GM18909 (cell line): ENCODE results near the gene TARS3.
"Not testable (repeated sequence)": the region's sequence is repeated elsewhere in the genome, so short reads cannot be mapped to it uniquely, and the experiment has no call there.

Source experiments
- ATAC-seq: cut with Tn5 transposase; IDR thresholded peaks from one replicate; pipeline ENCODE4 v1.9.1; 2021; ENCODE audit warnings: mild to moderate bottlenecking; ENCODE audit not compliant: unreplicated experiment, poor library complexity

Gene TARS3

DNA sequence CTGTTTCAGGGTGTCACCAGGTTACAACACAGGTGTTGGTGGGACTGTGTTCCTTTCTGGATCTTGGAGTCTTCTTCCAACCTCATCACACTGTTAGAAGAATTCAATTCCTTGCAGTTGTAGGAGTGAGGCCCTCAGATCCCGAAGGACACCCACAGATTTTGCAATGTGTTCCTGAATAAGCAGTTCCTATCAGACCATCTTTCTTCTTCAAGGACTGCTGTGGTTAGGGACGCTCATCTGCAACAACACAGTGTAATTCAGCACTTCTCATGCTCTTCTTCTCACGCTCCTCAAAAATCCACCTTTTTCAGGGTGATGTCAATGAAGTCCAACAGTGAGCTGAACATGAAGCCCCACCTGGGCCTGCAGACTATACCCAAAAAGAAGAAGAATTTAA, 90.9 kb downstream of the TARS3 start:
- no peak for ATAC-seq

DNA sequence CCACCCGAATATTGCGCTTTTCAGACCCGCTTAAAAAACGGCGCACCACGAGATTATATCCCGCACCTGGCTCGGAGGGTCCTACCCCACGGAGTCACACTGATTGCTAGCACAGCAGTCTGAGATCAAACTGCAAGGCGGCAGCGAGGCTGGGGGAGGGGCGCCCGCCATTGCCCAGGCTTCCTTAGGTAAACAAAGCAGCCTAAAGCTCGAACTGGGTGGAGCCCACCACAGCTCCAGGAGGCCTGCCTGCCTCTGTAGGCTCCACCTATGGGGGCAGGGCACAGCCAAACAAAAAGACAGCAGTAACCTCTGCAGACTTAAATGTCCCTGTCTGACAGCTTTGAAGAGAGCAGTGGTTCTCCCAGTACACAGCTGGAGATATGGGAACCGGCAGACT, 97.5 kb downstream of the TARS3 start:
- ATAC-seq: not testable (repeated sequence)

GRCh38 chr15:101625980-101626379, 98.3 kb downstream of the TARS3 start:
- ATAC-seq: no peak

DNA sequence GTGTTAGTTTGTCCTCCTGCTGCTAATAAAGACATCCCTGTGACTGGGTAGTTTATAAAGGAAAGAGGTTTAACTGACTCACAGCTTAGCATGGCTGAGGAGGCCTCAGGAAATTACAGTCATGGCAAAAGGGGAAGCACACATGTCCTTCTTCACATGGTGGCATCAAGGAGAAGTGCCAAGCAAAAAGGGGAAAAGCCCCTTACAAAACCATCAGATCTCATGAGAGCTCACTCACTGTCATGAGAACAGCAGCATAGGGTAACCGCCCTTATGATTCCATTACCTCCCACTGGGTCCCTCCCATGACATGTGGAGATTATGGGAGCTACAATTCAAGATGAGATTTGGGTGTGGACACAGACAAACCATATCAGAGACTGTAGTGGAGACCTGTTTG, 99.1 kb downstream of the TARS3 start:
- no peak for ATAC-seq

GRCh38 chr15:101623367-101624304, 100.6 kb downstream of the TARS3 start:
- ATAC-seq: no peak

- no peak for ATAC-seq
Observed at GRCh38 chr15:101621961-101622360, 102.3 kb downstream of the TARS3 start.

- ATAC-seq: no peak
Observed at GRCh38 chr15:101620671-101621070, 103.6 kb downstream of the TARS3 start.

DNA sequence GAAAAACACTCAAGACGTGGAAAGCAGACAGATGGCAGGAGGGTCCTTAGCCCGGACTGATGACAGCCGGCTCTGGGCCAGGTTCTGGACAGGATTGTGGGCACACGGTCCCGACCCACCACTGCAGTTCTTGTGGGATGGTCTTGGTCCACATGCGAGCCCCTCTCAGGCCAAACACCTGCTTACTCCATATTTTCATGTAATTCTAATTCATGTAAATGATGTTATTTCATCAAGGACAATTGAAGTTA, 104.7 kb downstream of the TARS3 start:
- no peak for ATAC-seq

DNA sequence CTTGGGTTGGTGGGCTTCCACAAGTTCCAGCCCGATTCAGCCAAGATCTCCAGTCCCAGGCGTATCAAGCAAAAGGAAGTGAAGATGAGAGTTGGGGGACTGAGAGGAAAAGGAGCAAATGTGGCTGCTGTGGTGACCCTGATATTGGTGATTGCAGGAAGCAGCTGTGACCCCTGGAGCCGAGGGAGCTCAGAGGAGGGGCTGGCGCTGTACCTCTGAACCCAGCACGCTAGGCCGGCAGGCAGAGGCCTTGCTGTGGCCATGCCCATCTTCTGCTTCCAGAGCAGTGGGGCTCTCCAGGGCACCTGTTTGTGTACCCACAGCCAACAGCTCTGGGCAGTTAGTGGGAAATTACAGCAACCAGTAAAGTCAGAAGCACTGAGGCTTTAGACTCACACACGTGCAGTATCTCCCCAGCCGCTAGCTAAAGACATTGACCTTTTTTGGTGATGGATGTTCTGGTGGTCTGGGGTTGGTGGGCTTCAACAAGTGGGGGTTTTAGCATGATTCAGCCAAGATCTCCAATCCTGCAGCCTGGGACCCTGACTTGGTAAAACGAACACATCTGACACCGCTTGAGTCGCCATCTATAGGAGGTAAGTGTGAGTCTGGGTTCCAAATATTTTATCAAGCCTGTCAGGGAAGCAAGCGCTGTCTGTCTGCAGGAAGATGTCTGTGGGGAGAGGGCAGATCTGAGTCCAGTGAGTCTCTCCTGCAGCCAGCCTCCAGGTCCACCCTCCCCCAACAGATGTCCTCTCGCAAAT, 105.2 kb downstream of the TARS3 start:
- no peak for ATAC-seq

DNA sequence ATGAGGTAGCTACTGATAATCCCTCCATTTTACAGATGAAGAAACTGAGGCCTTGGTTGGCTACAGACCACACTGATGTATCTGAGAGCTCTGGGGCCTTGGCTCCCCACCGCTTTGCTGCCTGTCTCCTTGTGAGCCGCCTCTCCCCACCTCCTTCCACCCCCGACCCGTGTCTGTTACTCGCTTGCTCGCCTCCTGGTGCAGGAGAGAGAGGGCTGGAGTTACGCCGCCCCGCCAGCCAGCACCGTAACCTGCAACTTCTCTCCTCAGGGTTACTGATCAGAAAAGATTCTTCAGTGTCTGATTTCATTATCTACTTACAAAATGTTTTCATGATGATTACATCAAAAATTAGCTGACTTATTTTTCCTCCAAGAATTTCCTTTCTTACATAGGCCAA, 106.2 kb downstream of the TARS3 start:
- no peak for ATAC-seq

GRCh38 chr15:101617390-101617965, 106.8 kb downstream of the TARS3 start:
- ATAC-seq: no peak

- ATAC-seq: no peak
Observed at GRCh38 chr15:101615986-101616848, 108.1 kb downstream of the TARS3 start.

- no peak for ATAC-seq
Observed at GRCh38 chr15:101615414-101615985, 108.8 kb downstream of the TARS3 start.

DNA sequence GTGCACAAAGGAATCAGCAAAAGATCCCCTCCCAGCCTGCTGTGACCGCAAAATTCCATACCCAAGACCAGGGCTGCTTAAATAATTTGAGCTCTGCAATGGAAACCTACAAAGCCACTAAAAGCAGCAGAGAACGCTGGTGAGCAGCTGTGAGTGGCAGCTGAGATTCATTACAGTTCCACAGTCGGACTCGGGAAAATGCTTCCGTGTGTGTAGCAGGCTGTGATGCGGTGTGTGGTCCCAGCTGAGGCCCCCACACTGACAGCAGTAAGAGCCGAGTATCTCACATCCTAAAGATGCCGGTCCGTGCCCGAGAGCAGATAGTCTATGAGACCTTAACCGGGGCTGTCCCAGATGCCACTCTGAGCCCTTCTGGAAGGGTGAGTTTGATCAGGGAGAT, 109.5 kb downstream of the TARS3 start:
- no peak for ATAC-seq

- no peak for ATAC-seq
Observed at GRCh38 chr15:101614001-101614585, 110.2 kb downstream of the TARS3 start.

DNA sequence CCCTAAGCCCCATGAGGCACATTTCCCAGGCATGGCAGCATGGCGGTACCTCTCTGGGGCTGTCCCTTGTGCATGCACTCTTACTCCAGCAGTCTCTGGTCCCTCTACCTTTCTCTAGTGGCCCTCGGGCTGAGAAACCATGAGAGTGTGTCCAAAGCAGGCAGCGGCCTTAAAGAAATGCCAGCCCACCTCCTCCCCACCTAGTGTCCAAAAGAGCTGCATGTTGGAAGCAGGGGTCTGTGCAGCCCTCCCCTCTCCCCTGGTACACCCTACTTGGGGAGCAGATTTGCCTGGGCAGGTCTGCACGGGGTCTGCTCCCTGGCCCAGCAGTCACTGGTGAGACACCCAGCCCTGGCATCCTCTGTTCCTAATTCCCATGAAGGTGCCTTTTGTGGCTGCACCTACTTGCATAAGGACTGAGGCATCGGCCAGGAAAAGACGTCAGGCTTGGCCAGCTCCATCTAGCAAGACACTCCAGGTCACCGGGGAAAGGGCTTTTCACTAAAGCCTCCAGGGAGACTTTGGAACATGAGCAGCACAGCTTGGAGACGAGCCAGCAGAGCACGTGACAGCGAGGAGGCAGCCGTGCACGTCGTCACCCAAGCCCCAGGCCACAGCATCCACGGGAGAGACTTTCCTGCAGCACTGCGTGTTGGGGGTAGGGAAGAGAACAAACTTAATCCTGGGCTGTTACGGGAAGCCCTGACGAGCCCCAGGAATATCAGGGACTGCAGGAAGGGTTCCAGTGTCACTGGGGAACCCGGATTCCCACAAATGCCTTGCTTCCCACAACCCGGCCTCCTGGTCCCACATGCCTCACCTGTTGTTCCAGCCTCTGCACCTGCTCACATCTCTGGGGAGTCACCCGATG, 110.9 kb downstream of the TARS3 start:
- ATAC-seq: no peak

DNA sequence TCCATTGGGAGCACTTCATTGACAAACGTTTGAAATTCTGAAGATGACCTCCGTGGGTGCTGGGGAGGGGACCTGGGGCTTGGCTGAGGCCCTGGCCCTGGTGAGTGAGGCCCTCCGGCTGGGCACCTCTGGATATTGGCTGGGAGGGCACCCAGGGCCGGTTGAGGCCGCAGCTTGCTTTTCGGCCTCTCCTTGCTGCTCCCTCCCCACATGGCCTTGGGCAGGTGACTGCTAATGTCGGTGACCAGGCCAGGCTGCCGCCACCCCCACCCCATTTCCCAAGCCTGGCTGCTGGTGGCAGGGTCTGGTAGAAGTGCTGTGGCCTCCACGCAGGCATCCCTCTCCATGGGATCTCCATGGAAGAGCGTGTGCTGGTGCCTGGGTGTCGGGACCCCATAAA, 111.6 kb downstream of the TARS3 start:
- no peak for ATAC-seq

DNA sequence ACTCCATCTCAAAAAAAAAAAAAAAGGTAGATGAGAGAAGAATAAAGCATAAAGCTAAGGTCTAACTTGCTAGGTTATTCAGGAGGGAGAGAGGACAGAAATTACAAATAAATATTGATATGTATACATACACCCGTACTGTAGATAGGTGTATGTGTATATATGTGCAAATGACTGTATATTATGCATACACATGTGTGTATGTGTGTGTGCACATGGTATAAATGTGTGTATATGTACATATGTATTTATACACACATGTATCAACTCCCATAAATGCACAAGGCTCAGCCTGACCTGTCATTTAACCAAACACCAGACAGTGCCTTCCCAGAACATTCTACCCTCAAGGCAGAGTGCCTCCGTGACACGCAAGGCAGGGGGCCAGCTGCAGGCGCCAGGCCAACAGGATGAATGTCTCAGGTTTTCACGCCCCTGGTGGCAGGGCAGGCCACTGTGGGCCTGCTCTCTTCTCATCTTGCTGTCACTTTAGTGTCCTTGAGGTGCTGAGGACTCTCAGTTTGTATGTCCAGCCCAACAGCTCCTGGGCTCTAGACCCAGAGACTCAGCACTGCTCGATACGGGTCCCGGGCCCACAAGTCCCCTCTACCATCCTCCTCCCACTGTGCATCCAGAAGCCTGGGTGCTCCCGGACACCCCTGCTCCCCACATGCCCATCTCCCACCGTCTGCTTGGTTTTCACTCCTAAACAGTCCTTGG, 112.5 kb downstream of the TARS3 start:
- no peak for ATAC-seq
